K562 (cell line): Measurements from ENCODE around the gene SEPTIN6. TPM values are rescaled to one million over a fixed set of nuclear protein-coding genes. Genes with fewer than 3 reads are reported as not detected.

Source experiments
- ATF7 ChIP-seq: fragments of 450-650 bp; IDR thresholded peaks from 2 replicates; pipeline ENCODE4 v1.7.1; 2014; ENCODE audit warnings: mild to moderate bottlenecking, moderate library complexity
- CBX8 ChIP-seq: fragments of 200-600 bp; sonication (generic); IDR thresholded peaks from 2 replicates; pipeline ENCODE4 v1.6.1; 2012; ENCODE audit warnings: borderline replicate concordance, mixed run types, low read depth, mild to moderate bottlenecking, moderate library complexity, mixed read lengths, low read length, control low read depth, inconsistent platforms; ENCODE audit not compliant: poor library complexity, severe bottlenecking; ENCODE audit errors: extremely low read depth
- CSDE1 ChIP-seq, 2 experiments: fragments of 450-650 bp; IDR thresholded peaks; 2 replicates each; pipeline ENCODE4 v1.6.1; 2016; ENCODE audit warnings: mild to moderate bottlenecking in 1 of 2
- DPF2 ChIP-seq: fragments of 450-650 bp; IDR thresholded peaks from 2 replicates; pipeline ENCODE4 v1.6.1; 2016
- FOXK2 ChIP-seq, 2 experiments: fragments of 450-650 bp; IDR thresholded peaks in 1 of 2; conservative IDR thresholded peaks in 1 of 2; 2 replicates each; pipeline ENCODE4 v1.6.1; 2016; ENCODE audit warnings: low read depth in 2 of 2, mild to moderate bottlenecking in 1 of 2
- HMGN3 ChIP-seq: IDR thresholded peaks from 2 replicates; pipeline ENCODE4 v1.6.1; 2011; ENCODE audit warnings: borderline replicate concordance, low read depth, mild to moderate bottlenecking, mixed read lengths, low read length; ENCODE audit not compliant: insufficient read length; ENCODE audit errors: extremely low read depth
- MIER1 ChIP-seq: fragments of 450-650 bp; IDR thresholded peaks from 2 replicates; pipeline ENCODE4 v1.6.1; 2016; ENCODE audit warnings: antibody characterized with exemption, mild to moderate bottlenecking, low read depth
- NR2F6 ChIP-seq: fragments of 450-650 bp; formaldehyde crosslinking; IDR thresholded peaks from 2 replicates; pipeline ENCODE4 v1.4.0; 2020; ENCODE audit warnings: mild to moderate bottlenecking
- POLR2A ChIP-seq: fragments of 450-650 bp; conservative IDR thresholded peaks from 2 replicates; pipeline ENCODE4 v1.6.1; 2016
- RFX7 ChIP-seq: fragments of 250-450 bp; sonication (Bioruptor Pico); IDR thresholded peaks from 2 replicates; pipeline ENCODE4 v1.5.1; 2021; ENCODE audit warnings: mild to moderate bottlenecking
- ZBTB17 ChIP-seq: fragments of 450-650 bp; formaldehyde crosslinking; IDR thresholded peaks from 2 replicates; pipeline ENCODE4 v1.4.0; 2020; ENCODE audit warnings: mild to moderate bottlenecking
- ZBTB40 ChIP-seq, 2 experiments: fragments of 450-650 bp in 1 of 2; sonication (generic) in 1 of 2; formaldehyde crosslinking in 1 of 2; IDR thresholded peaks; 2 replicates each; pipeline versions ENCODE4 v1.7.1 to v1.9.0; 2016 to 2022; ENCODE audit warnings: inconsistent platforms in 1 of 2, mild to moderate bottlenecking in 1 of 2, missing genetic modification reagents in 1 of 2
- ZNF780A ChIP-seq: fragments of 250-450 bp; sonication (Bioruptor Pico); IDR thresholded peaks from 2 replicates; pipeline ENCODE4 v1.5.0; 2021; ENCODE audit warnings: mild to moderate bottlenecking
- polyA plus RNA-seq, 8 experiments: library from polyadenylated mRNA; depleted of rRNA in 4 of 8; stranded (reverse) in 5 of 8; unstranded in 3 of 8; fragments of >200 nt; fragmentation: Nextera tagmentation in 2 of 8; fragmentation: Illumina TruSeq in 1 of 8; extraction: Ambion mirVana in 2 of 8; extraction: Trizol in 1 of 8; gene quantifications; 2 replicates each; pipeline versions ENCODE4 v1.2.1 to v1.2.3, GENCODE V29; 2011 to 2014; ENCODE audit warnings: inconsistent platforms in 1 of 8, missing spikeins in 1 of 8
- total RNA-seq, 7 experiments: library from RNA; depleted of rRNA in 6 of 7; stranded (reverse); fragments of >200 nt in 6 of 7; fragmentation: Illumina TruSeq in 2 of 7; extraction: Trizol in 2 of 7; gene quantifications; 2 replicates each; pipeline versions ENCODE4 v1.2.1 to v1.2.3, GENCODE V29; 2011 to 2021; ENCODE audit warnings: low replicate concordance in 1 of 7
- TF ChIP-seq, protein P1 (sequence below): IDR thresholded peaks from 3 replicates; pipeline ENCODE4 v1.6.1; 2011; ENCODE audit warnings: borderline replicate concordance, mild to moderate bottlenecking, moderate library complexity; ENCODE audit not compliant: insufficient read length; ENCODE audit errors: extremely low read depth

The SEPTIN6 gene
- total and polyA plus RNA-seq, 9 of the 15 experiments (the other 6 are each of a cell fraction or from before 2014, with no cell fraction given), result 8.4 to 67.0 (median 37.8) TPM

DNA sequence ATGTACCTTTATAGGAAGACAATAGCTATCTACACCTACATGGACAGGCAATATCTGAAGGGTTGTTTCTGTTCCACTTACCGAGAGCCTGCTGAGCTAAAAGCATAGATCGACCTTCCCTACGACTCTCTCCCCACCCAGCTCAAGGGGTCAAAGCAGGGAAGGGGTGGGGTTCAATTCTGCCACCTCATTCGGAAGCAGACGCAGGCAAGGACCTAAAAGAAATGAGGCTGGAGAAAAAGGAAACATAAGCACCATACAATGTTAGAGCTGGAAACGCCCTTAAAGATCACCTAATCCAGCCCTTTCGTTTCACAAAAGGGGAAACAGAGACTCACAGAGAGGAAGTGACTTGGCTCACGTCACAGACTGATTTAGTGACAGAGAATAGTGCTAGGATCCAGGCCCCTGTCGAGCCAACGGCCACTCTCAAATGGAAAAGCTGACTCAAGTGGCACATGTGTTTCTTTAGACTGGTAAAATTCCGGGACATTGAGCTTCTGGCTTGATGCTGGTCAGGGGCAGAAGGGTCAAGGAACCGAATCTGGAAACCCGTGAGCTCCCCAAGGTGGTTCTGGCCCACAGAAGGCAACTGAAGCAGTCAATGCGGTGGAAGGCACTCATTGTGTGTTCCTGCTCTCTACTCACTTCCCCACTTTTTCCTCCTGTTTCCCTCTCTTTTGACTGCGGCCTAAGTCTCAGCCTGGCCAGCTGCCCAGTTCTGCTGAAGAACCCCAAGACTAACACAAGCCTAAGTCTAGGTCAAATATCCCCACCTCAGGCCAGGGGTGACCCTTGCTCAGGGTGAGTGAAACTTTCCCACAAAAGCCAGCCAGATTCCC is 7.5 kb downstream of the SEPTIN6 start (continued):
- 0 out of 2 replicates have a peak, but pooled peaks have one; percentile 31 for TF ChIP-seq ZBTB40 (IDR thresholded peaks at IDR 0.05)
- TF ChIP-seq ZBTB40 (CRISPR knock-in tag; IDR thresholded peaks at IDR 0.05), result no peak
- no peak for TF ChIP-seq RFX7 (CRISPR knock-in tag)
- no peak for TF ChIP-seq NR2F6
- TF ChIP-seq CBX8, result no peak
- TF ChIP-seq, protein P1, sequence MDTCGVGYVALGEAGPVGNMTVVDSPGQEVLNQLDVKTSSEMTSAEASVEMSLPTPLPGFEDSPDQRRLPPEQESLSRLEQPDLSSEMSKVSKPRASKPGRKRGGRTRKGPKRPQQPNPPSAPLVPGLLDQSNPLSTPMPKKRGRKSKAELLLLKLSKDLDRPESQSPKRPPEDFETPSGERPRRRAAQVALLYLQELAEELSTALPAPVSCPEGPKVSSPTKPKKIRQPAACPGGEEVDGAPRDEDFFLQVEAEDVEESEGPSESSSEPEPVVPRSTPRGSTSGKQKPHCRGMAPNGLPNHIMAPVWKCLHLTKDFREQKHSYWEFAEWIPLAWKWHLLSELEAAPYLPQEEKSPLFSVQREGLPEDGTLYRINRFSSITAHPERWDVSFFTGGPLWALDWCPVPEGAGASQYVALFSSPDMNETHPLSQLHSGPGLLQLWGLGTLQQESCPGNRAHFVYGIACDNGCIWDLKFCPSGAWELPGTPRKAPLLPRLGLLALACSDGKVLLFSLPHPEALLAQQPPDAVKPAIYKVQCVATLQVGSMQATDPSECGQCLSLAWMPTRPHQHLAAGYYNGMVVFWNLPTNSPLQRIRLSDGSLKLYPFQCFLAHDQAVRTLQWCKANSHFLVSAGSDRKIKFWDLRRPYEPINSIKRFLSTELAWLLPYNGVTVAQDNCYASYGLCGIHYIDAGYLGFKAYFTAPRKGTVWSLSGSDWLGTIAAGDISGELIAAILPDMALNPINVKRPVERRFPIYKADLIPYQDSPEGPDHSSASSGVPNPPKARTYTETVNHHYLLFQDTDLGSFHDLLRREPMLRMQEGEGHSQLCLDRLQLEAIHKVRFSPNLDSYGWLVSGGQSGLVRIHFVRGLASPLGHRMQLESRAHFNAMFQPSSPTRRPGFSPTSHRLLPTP, result no peak
- no peak for TF ChIP-seq CSDE1 (IDR thresholded peaks at IDR 0.05)
- TF ChIP-seq ATF7, result no peak
- peak; percentile 55; the same call in 1 of the 2 replicates for TF ChIP-seq DPF2
- TF ChIP-seq FOXK2 (conservative IDR thresholded peaks at IDR 0.05 in 1 of 2, IDR thresholded peaks at IDR 0.05 in 1 of 2; ENCODE audit: low read depth in 2 of 2), result 0 out of 4 replicates have a peak, but pooled peaks of 1 of the 2 experiments have one; percentile 30
- TF ChIP-seq ZBTB17, result no peak
- no peak for TF ChIP-seq HMGN3
- TF ChIP-seq ZNF780A (CRISPR knock-in tag), result no peak
- peak; percentile 57 for TF ChIP-seq POLR2A
- no peak for TF ChIP-seq MIER1
